DND-41 (cell line): ENCODE data around the gene KIAA1328.

ENCODE experiments used
- ATAC-seq: fragments of 200-7000 bp; cut with Tn5 transposase; 3 replicates; pipeline ENCODE4 v1.9.1; 2021; ENCODE audit warnings: low read depth; ENCODE audit not compliant: insufficient read depth
- DNase-seq: peaks from one replicate; pipeline ENCODE4 v3.0.0-alpha.2; 2020
- H2AFZ ChIP-seq: 2 replicates; pipeline ENCODE4 v1.6.0; 2012; ENCODE audit warnings: low read depth, low read length
- H3K27ac ChIP-seq: 2 replicates; pipeline ENCODE4 v1.5.1; 2012; ENCODE audit warnings: low read length, inconsistent platforms
- H3K27me3 ChIP-seq: fragments of 200-600 bp; sonication (generic); 2 replicates; pipeline ENCODE4 v1.6.0; 2012; ENCODE audit warnings: low read length, mild to moderate bottlenecking, inconsistent platforms; ENCODE audit not compliant: insufficient read depth, poor library complexity
- H3K36me3 ChIP-seq: 2 replicates; pipeline ENCODE4 v1.5.1; 2012; ENCODE audit warnings: low read length, inconsistent platforms; ENCODE audit not compliant: insufficient read depth
- H3K4me1 ChIP-seq: 2 replicates; pipeline ENCODE4 v1.5.1; 2012; ENCODE audit warnings: mild to moderate bottlenecking, low read length; ENCODE audit not compliant: insufficient read depth
- H3K4me2 ChIP-seq: 2 replicates; pipeline ENCODE4 v1.6.0; 2012; ENCODE audit warnings: mild to moderate bottlenecking, moderate library complexity, low read length, inconsistent platforms; ENCODE audit not compliant: insufficient read depth
- H3K4me3 ChIP-seq, 2 experiments: fragments of 200-600 bp in 1 of 2; shearing (Covaris generic) in 1 of 2; 2 replicates each; pipeline ENCODE4 v1.5.1; 2012 to 2016; ENCODE audit warnings: inconsistent platforms in 2 of 2, low read length in 2 of 2, mild to moderate bottlenecking in 2 of 2, low read depth in 1 of 2, moderate library complexity in 1 of 2
- H3K79me2 ChIP-seq: 2 replicates; pipeline ENCODE4 v1.6.0; 2012; ENCODE audit warnings: low read length, inconsistent platforms; ENCODE audit not compliant: insufficient read depth
- H3K9ac ChIP-seq: 2 replicates; pipeline ENCODE4 v1.6.0; 2012; ENCODE audit warnings: low read depth, mild to moderate bottlenecking, inconsistent platforms, low read length, moderate library complexity
- H3K9me3 ChIP-seq: 2 replicates; pipeline ENCODE4 v1.5.1; 2012; ENCODE audit warnings: low read length, moderate library complexity, mild to moderate bottlenecking, inconsistent platforms; ENCODE audit not compliant: insufficient read depth, severe bottlenecking
- H4K20me1 ChIP-seq: 2 replicates; pipeline ENCODE4 v1.6.0; 2012; ENCODE audit warnings: low read length; ENCODE audit not compliant: insufficient read depth
- CTCF ChIP-seq: IDR thresholded peaks from 2 replicates; pipeline ENCODE4 v1.5.1; 2012; ENCODE audit warnings: borderline replicate concordance, low read length, moderate library complexity, mild to moderate bottlenecking; ENCODE audit not compliant: poor library complexity, severe bottlenecking; ENCODE audit errors: extremely low read depth
- EZH2 ChIP-seq: IDR thresholded peaks from 3 replicates; pipeline ENCODE4 v1.6.1; 2012; ENCODE audit warnings: borderline replicate concordance, low read depth, mild to moderate bottlenecking, moderate library complexity, low read length, inconsistent platforms; ENCODE audit not compliant: severe bottlenecking

Gene KIAA1328

GRCh38 chr18:37277804-37278203, 448.9 kb downstream of the KIAA1328 start:
- no peaks in the 10 kb centered on the region for H3K36me3 ChIP-seq
- ATAC-seq (no peak), DNase-seq (no peak)
- H3K9me3 ChIP-seq, result peaks cover 6% of the 10 kb centered on the region
- no peak overlapping the region for H3K9ac ChIP-seq
- no peaks in the 10 kb centered on the region for H4K20me1 ChIP-seq
- no peak overlapping the region for H2AFZ ChIP-seq
- H3K4me1 ChIP-seq, result no peaks in the 10 kb centered on the region
- no peak overlapping the region for H3K27ac ChIP-seq
- H3K4me3 ChIP-seq, result no peak overlapping the region
- no peaks in the 10 kb centered on the region for H3K27me3 ChIP-seq
- TF ChIP-seq CTCF (no peak), EZH2 (no peak)
- H3K79me2 ChIP-seq, result no peaks in the 10 kb centered on the region
- no peak overlapping the region for H3K4me2 ChIP-seq
